ENCODE results near the gene LY86. TPM values are rescaled to one million over a fixed set of nuclear protein-coding genes. Genes with fewer than 3 reads are reported as not detected.

Gene LY86
- not detected for total RNA-seq

- WGBS, 10 experiments: 12 to 91% (median 60%) methylated on average over 1 to 13 of the region's 14 CpGs; no CpG with 5 or more reads in 1 of the 10 experiments
- Histone ChIP-seq H3K4me1 (replicated peaks in 1 of 2) (no peaks in the 10 kb centered on the region), H3K4me3 (no peak within 1 kb of the TSS), H3K27ac (no peak within 1 kb of the TSS)
- in situ Hi-C loops (cut with MboI; ENCODE audit: low pct_unique_long_range_greater_than_20kb in 2 of 9, low sequenced_read_pairs in 9 of 9, unreplicated experiment in 9 of 9): no loop called here
- ATAC-seq (replicated peaks in 6 of 8): peak in 2 of 8 experiments; percentile 74 to 86
These were observed at the start of gene LY86 for GRCh38 chr6:6588064-6588923. TSS of gene LY86 (plus strand) at chr6:6588720. CDS start at chr6:6588735, 15 bp downstream.

- Histone ChIP-seq H3K4me3 (no peak overlapping the region), H3K4me1 (replicated peaks in 1 of 2) (peaks cover 0 to 8% of the 10 kb centered on the region in 2 donors), H3K27ac (no peak overlapping the region)
- 0 to 100% (median 69%) methylated on average over 1 to 4 of the region's 4 CpGs for WGBS, 10 experiments
- no peak for ATAC-seq (replicated peaks in 6 of 8)
- in situ Hi-C loops (cut with MboI; ENCODE audit: low pct_unique_long_range_greater_than_20kb in 2 of 9, low sequenced_read_pairs in 9 of 9, unreplicated experiment in 9 of 9): loop anchor here in 3 of 9 experiments (25.0 kb wide), 2 partner anchors 477 to 1377 kb away; no protein-coding TSS in a partner anchor
These were observed 49.5 kb upstream of the LY86 start for GRCh38 chr6:6539036-6539435.

GRCh38 chr6:6542357-6542756, 46.2 kb upstream of the LY86 start:
- H3K27ac ChIP-seq: no peak overlapping the region
- WGBS, 10 experiments: 67 to 100% (median 90%) methylated on average over 1 to 2 of the region's 2 CpGs; no CpG with 5 or more reads in 4 of the 10 experiments
- H3K4me1 ChIP-seq (replicated peaks in 1 of 2): peaks cover 8 to 21% of the 10 kb centered on the region in 2 donors
- H3K4me3 ChIP-seq: no peak overlapping the region
- in situ Hi-C loops (cut with MboI; ENCODE audit: low pct_unique_long_range_greater_than_20kb in 2 of 9, low sequenced_read_pairs in 9 of 9, unreplicated experiment in 9 of 9): loop anchor here in 3 of 9 experiments (25.0 kb wide), 2 partner anchors 480 to 1380 kb away; no protein-coding TSS in a partner anchor
- ATAC-seq (replicated peaks in 6 of 8): no peak

GRCh38 chr6:6543181-6543879, 45.2 kb upstream of the LY86 start:
- no peak overlapping the region for H3K27ac ChIP-seq
- 0 to 96% (median 81%) methylated on average over 4 to 9 of the region's 11 CpGs; no CpG with 5 or more reads in 1 of the 10 experiments for WGBS, 10 experiments
- peaks cover 9 to 19% of the 10 kb centered on the region in 2 donors for H3K4me1 ChIP-seq (replicated peaks in 1 of 2)
- no peak overlapping the region for H3K4me3 ChIP-seq
- in situ Hi-C loops (cut with MboI; ENCODE audit: low pct_unique_long_range_greater_than_20kb in 2 of 9, low sequenced_read_pairs in 9 of 9, unreplicated experiment in 9 of 9): loop anchor here in 3 of 9 experiments (25.0 kb wide), 2 partner anchors 481 to 1381 kb away; no protein-coding TSS in a partner anchor
- no peak for ATAC-seq (replicated peaks in 6 of 8)

- H3K4me3 ChIP-seq: peak overlapping the region; percentile 1 to 26 (median 18)
- WGBS, 10 experiments: 10 to 90% (median 70%) methylated on average over 2 to 13 of the region's 27 CpGs; no CpG with 5 or more reads in 2 of the 10 experiments
- H3K27ac ChIP-seq: peak overlapping the region in 1 of 2 donors; percentile 12
- peaks cover 12 to 17% of the 10 kb centered on the region in 2 donors for H3K4me1 ChIP-seq (replicated peaks in 1 of 2)
- no peak for ATAC-seq (replicated peaks in 6 of 8)
- in situ Hi-C loops (cut with MboI; ENCODE audit: low pct_unique_long_range_greater_than_20kb in 2 of 9, low sequenced_read_pairs in 9 of 9, unreplicated experiment in 9 of 9): loop anchor here in 3 of 9 experiments (25.0 kb wide), 2 partner anchors 483 to 1383 kb away; no protein-coding TSS in a partner anchor
These were observed 42.8 kb upstream of the LY86 start for GRCh38 chr6:6545616-6546317.

GRCh38 chr6:6546318-6547109, 42.0 kb upstream of the LY86 start:
- WGBS, 10 experiments: 0 to 35% (median 10%) methylated on average over 3 to 17 of the region's 64 CpGs; no CpG with 5 or more reads in 3 of the 10 experiments
- in situ Hi-C loops (cut with MboI; ENCODE audit: low pct_unique_long_range_greater_than_20kb in 2 of 9, low sequenced_read_pairs in 9 of 9, unreplicated experiment in 9 of 9): loop anchor here in 3 of 9 experiments (25.0 kb wide), 2 partner anchors 484 to 1384 kb away; no protein-coding TSS in a partner anchor
- peak overlapping the region in 1 of 2 donors; percentile 12 for H3K27ac ChIP-seq
- H3K4me3 ChIP-seq: peak overlapping the region; percentile 1 to 26 (median 18)
- peaks cover 12 to 17% of the 10 kb centered on the region in 2 donors for H3K4me1 ChIP-seq (replicated peaks in 1 of 2)
- peak; percentile 14 to 83 (median 75) for ATAC-seq (replicated peaks in 6 of 8)

- H3K27ac ChIP-seq: no peak overlapping the region
- in situ Hi-C loops (cut with MboI; ENCODE audit: low pct_unique_long_range_greater_than_20kb in 2 of 9, low sequenced_read_pairs in 9 of 9, unreplicated experiment in 9 of 9): loop anchor here in 3 of 9 experiments (25.0 kb wide), 2 partner anchors 485 to 1385 kb away; no protein-coding TSS in a partner anchor
- H3K4me3 ChIP-seq: peak overlapping the region in 4 of 5 donors; percentile 9 to 26 (median 20)
- 0 to 54% (median 16%) methylated on average over 3 to 14 of the region's 14 CpGs for WGBS, 10 experiments
- ATAC-seq (replicated peaks in 6 of 8): peak; percentile 88 to 100 (median 96)
- peaks cover 12 to 17% of the 10 kb centered on the region in 2 donors for H3K4me1 ChIP-seq (replicated peaks in 1 of 2)
These were observed 41.2 kb upstream of the LY86 start for GRCh38 chr6:6547110-6547879.

GRCh38 chr6:6556161-6556737, 32.3 kb upstream of the LY86 start:
- ATAC-seq (replicated peaks in 6 of 8): peak in 4 of 8 experiments; percentile 29 to 56 (median 46)
- Histone ChIP-seq H3K27ac (no peak overlapping the region), H3K4me1 (replicated peaks in 1 of 2) (no peaks in the 10 kb centered on the region), H3K4me3 (no peak overlapping the region)
- in situ Hi-C loops (cut with MboI; ENCODE audit: low pct_unique_long_range_greater_than_20kb in 2 of 9, low sequenced_read_pairs in 9 of 9, unreplicated experiment in 9 of 9): no loop called here
- 0 to 96% (median 76%) methylated on average over 1 to 6 of the region's 7 CpGs; no CpG with 5 or more reads in 1 of the 10 experiments for WGBS, 10 experiments

- ATAC-seq (replicated peaks in 6 of 8): peak; percentile 49 to 95 (median 63)
- Histone ChIP-seq H3K27ac (no peak overlapping the region), H3K4me1 (replicated peaks in 1 of 2) (no peaks in the 10 kb centered on the region), H3K4me3 (no peak overlapping the region)
- 0 to 61% (median 45%) methylated on average over 1 to 8 of the region's 10 CpGs for WGBS, 10 experiments
- in situ Hi-C loops (cut with MboI; ENCODE audit: low pct_unique_long_range_greater_than_20kb in 2 of 9, low sequenced_read_pairs in 9 of 9, unreplicated experiment in 9 of 9): no loop called here
These were observed 31.6 kb upstream of the LY86 start for GRCh38 chr6:6556738-6557503.

GRCh38 chr6:6557504-6557839, 31.0 kb upstream of the LY86 start:
- WGBS, 10 experiments: 29 to 86% (median 71%) methylated on average over 2 to 4 of the region's 4 CpGs; no CpG with 5 or more reads in 1 of the 10 experiments
- Histone ChIP-seq H3K27ac (no peak overlapping the region), H3K4me3 (no peak overlapping the region), H3K4me1 (replicated peaks in 1 of 2) (no peaks in the 10 kb centered on the region)
- ATAC-seq (replicated peaks in 6 of 8): no peak
- in situ Hi-C loops (cut with MboI; ENCODE audit: low pct_unique_long_range_greater_than_20kb in 2 of 9, low sequenced_read_pairs in 9 of 9, unreplicated experiment in 9 of 9): no loop called here
